AML-193 (cell line): ENCODE data around the gene DCTPP1.
A peak's percentile ranks its signal among the peaks of the same experiment; 100 is the strongest.
"Not testable (repeated sequence)": the region's sequence is repeated elsewhere in the genome, so short reads cannot be mapped to it uniquely, and the experiment has no call there.

Experiments used
- DNase-seq, 2 experiments: peaks; one replicate each; lab custom pipeline; 2025; lab: John Stamatoyannopoulos, UW

DCTPP1 gene

DNA sequence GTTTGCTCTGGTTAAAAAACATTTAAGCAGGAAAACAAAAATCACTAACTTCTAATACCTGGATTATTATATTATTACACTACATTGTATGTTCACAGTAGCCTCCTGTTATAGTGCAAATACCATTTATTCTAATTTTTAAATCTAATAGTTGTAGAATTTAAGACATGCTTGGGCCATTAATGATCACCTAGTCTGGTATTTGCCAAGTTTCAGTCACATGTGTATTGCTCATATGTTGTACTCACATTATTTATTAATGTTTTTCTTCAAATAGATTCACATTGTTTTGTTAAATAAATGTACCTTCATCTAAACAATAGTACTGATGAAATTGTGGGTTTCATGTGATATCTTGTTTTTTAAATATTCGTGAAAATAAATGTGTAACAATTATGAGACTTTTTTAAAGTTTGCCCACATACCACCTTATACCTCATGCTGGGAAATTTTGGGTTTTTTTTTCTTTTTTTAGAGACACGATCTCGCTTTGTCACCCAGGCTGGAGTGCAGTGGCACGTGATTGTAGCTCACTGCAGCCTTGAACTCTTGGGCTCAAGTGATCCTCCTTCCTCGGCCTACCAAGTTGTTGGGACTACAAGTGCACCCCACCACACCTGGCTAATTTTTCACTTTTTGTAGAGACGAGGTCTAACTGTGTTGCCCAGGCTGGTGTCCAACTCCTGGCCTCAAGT is 16.6 kb downstream of the DCTPP1 start:
- no peak for DNase-seq

DNA sequence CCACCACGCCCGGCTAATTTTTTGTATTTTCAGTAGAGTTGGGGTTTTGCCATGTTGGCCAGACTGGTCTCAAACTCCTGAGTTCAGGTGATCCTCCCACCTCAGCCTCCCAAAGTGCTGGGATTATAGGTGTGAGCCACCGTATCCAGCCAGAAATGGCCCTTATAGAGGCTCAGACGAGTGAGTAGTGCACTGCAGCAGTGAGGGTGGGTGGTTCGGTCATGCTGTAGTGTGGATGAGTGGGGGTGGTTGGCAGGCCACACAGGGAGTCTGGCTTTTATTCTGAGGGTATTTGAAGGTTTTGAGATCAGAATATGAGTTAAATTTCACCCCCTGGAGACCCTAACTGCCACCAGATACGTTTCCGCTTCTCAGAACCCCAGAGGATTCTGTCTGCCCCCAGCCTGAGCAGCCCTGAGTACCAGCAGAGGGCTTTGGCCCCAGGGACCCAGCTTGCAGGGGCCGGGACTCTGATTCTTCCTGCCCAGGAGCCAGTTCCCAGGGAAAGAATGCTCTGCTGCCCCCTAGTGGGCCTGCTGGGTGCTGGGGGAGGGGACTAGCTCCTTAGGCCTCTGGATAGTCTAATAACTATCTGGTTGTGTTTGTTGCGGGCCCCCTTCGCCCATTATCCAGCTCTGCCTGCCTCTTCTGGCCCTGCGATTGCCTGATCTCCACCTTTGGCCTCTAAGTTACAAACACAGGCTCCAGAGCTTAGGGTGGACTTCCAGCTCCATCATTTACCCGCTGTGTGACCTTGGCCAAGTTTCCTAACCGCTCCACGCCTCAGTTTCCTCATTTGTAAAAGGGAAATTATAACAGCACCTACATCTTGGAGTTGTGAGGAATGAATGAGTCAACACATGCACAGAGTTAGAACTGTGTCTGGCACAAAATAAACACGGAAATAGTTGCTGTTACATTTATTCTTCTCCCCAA is 20.4 kb downstream of the DCTPP1 start:
- peak; percentile 81 to 82 for DNase-seq

DNA sequence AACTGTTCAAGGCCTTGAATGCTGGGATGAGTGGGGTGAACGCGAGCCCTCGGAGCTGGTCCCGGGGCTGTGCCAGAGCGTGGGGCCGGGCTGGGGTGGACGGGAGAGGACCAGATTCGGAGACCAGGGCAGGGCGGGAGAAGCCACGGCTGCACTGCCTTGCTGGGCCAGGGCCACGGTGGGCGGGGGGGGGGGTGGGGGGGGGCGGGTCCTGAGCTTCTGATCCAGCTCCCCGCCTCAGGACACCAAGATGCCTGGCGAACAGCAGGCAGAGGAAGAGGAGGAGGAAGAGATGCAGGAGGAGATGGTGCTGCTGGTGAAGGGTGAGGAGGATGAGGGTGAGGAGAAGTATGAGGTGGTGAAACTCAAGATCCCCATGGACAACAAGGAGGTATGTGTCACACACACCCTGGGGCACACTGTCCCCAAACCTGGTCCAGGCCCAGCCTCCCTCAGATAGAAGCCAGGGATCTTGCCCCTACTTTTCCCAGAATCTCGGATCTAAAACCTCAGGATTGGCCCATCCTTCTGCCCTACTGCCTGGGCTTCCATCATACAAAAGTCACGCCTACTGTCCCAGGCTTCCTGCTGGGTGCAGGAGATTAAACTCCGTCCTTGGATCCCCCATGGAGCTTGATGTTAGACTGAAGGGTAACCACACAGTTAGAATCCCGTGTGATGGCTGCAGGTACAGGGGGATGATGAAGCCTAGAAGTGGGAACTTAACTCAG is 21.9 kb downstream of the DCTPP1 start:
- DNase-seq: no peak

DNA sequence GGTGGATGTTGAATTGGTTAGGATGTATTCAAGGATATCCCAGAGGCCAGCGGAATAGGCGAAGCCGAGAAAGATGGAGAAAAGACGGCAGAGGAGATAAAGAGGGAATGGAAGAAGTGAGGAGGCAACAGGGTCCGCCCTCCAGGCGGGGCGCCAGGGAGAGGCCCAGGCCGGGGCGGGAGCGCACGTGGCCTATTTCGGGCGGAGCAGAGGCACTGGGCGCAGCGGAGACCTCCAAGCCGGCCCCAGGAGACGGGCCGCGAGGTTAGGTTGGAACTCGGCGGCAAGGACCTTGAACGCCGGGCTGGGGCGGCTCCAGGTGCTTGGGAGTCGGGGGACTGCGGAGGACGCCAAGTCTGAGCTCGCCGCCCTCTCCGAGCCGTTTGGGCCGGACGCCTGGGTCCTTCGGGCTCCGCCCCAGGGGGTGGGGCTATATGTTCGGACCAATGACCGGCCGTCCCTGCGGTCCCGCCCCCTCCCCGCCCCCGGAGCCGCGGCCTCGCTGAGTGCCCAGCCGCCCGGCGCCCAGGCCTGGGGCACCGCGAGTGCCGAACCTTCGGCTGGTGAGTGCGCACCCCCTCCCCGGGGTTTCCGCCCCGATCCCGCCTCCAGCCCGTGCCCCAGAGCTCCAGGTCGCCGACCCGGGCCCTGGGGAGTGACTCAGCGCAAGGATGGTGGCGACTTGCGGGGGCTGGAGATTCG is 22.6 kb downstream of the DCTPP1 start, which contains the start of gene ZNF771:
TSS of gene ZNF771 (plus strand) at position 505 of the 702 bp plus-strand sequence. CDS start 448 bp downstream, outside the sequence.
- peak; percentile 72 to 75 for DNase-seq

DNA sequence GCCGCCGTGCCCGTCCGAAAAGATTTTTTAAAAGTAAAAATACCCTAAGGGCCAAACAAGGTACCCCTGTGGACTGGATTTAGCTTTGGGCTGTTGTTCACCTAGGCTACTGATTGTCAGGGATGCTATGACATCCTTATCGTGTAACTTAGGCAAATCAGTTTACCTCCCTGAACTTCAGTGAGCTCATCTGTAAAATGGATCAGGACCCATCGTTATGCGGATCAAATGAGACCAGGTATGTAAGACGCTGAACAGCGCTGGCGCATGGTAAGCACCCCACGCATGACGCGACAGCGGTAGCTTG is 23.1 kb downstream of the DCTPP1 start:
- DNase-seq: no peak

DNA sequence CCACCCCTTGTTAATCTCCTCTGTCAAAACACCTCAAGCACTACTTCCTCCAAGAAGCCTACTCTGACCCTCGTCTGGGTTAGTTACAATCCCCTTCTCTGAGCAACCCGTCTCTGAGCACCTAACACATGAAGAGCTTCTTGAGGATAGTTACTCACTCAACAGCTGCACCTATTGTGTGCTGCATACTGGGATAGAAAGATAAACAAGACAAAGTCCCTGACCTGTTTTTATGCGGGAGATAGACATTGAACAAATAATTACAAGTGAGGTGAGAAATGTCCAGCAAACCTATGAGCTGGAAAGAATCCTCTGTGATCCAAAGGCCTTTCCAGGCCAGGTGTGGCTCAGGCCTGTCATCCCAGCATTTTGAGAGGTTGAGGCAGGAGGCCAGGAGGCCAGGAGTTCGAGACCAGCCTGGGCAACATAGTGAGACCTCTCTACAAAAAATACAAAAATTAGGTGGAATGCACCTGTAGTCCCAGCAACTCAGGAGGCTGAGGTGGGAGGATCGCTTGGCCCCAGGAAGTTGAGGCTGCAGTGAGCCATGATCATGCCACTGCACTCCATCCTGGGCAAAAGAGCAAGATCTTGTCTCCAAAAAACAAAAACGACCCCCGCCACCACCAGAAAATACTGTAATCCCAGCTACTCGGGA is 27.9 kb downstream of the DCTPP1 start:
- DNase-seq: no peak

DNA sequence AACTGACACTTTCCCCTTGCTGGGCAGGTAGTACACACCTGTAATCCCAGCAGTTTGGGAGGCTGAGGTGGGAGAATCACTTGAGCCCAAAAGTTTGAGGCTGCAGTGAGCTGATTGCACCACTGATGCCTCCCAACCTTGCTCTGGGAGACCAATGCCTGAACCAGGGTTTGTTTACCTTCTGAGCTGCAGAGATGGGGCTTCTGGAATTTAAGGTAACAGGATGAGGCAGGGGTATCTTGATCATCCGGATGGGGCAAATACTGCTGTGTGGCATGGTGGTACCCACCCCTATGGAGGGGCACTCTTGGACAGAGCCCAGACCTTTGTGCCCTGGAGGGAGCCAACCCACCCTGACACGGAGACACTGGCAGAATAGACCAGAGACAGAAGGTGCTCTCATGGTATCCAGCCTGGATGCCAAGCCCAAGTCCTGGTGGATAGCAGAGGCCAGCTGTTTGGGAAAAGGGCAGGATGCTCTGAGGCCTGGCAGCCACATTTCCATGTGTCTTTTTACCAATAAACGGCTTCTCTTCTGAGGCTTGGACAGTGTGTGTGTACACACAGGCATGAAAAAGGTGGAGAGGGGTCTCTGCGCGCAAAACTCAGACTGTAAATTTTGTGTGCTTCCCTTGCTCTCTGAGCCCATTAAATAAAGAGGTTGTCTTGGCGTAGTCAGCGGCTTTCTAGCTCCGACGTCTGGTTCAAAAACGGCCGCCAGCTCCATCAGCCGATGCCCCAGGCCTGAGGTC is 30.2 kb downstream of the DCTPP1 start:
- no peak for DNase-seq

DNA sequence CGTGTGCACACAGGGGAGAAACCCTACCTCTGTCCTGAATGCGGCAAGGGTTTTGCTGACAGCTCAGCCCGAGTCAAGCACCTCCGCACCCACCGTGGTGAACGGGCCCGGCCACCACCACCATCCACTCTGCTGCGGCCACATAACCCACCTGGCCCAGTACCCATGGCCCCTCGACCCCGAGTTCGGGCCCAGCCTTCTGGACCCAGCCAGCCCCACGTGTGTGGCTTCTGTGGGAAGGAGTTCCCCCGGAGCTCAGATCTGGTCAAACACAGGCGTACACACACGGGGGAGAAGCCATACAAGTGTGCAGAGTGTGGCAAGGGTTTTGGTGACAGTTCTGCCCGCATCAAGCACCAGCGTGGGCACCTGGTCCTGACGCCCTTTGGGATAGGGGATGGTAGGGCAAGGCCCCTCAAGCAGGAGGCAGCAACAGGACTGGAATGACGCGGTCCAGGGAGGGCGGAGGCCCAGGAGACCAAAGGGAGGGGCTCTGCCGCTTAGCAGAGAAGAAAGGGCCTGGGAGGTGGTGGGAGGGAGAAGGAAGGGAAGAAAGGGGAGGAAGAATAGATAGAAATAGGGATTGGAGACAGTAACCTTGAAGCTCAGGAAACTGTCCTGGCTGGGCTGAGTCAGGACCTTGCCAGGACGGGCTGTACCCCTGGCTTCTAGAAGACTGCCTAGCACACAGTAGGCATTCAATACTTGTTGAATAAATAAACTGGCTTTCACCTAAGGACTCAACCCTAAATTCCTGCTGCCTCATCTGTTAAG is 31.0 kb downstream of the DCTPP1 start:
- DNase-seq: no peak

DNA sequence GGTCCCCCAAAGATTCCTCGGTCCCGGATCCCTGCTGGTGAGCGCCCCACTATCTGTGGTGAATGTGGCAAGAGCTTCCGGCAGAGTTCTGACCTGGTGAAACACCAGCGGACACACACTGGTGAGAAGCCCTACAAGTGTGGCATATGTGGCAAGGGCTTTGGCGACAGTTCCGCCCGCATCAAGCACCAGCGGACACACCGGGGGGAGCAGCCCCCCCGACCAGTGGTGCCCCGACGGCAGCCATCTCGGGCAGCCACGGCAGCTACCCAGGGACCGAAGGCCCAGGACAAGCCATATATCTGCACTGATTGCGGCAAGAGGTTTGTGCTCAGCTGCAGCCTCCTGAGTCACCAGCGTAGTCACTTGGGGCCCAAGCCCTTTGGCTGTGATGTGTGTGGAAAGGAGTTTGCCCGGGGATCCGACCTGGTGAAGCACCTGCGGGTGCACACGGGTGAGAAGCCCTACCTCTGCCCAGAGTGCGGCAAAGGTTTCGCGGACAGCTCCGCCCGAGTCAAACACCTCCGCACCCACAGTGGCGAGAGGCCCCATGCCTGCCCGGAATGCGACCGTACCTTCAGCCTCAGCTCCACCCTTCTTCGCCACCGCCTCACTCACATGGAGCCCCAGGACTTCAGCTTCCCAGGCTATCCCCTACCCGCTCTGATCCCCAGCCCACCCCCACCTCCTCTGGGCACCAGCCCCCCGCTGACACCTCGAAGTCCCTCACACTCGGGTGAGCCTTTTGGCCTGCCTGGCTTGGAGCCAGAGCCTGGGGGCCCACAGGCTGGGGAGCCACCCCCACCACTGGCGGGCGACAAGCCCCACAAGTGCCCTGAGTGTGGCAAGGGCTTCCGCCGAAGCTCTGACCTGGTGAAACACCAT is 31.8 kb downstream of the DCTPP1 start:
- DNase-seq: no peak

DNA sequence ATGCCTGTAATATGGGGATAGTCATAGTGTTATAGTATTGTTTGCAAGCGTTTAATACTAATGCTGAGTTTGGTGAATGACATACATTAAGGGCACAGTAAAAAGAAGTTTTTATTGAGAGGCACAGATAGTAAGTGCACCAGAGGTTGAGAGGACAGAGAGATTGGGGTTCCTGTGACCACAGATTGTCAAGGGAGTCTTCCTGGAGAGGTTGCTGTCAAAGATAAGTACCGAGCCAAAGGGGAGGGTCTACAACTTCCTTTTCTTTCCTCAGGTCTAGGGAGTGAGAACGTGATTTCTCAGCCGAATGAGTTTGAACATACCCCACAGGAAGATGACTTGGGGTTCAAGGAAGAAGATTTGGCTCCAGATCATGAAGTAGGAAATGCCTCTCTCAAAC is 32.8 kb downstream of the DCTPP1 start:
- no peak for DNase-seq

DNA sequence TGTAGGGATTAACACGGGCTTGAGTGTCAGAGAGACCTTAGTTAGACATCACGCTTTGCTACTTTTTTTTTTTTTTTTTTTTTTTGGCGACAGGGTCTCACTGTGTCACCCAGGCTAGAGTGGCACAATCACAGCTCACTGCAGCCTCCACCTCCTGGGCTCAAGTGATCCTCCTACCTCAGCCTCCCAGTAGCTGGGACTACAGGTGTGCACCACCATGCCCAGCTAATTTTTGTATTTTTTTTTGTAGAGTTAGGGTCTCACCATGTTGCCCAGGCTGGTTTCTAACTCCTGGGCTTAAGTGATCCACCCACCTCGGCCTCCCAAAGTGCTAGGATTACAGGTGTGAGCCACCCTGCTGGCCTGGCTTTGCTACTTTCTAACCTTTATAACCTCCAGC is 33.2 kb downstream of the DCTPP1 start:
- not testable (repeated sequence) for DNase-seq

DNA sequence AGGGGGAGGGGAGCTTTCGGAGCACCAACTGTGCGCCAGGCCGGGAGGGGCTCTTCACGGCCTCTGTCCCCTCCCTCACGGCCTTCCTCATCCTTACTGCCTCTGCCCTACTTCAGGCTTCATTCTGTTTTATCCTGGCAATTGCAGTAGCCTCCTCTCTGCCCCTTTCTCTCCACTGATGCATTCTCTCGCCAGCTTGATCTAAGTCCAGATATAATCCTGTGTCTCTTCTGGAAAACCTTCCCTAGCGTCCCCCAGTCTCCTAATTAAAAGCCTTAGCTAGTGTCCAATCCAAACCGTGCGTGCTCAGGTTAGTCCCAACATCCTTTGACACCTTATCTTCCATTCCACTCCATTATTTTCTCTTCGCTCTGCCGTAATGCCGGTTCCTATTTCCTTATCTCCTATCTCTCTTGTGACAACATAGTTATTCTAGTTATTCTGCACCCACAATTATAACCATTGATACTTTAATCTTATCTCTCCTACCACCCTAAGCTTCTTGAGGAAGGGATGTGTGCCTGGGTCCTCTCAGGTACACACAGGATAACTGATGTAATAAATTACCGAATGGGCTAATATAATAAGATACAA is 33.7 kb downstream of the DCTPP1 start:
- DNase-seq: no peak

DNA sequence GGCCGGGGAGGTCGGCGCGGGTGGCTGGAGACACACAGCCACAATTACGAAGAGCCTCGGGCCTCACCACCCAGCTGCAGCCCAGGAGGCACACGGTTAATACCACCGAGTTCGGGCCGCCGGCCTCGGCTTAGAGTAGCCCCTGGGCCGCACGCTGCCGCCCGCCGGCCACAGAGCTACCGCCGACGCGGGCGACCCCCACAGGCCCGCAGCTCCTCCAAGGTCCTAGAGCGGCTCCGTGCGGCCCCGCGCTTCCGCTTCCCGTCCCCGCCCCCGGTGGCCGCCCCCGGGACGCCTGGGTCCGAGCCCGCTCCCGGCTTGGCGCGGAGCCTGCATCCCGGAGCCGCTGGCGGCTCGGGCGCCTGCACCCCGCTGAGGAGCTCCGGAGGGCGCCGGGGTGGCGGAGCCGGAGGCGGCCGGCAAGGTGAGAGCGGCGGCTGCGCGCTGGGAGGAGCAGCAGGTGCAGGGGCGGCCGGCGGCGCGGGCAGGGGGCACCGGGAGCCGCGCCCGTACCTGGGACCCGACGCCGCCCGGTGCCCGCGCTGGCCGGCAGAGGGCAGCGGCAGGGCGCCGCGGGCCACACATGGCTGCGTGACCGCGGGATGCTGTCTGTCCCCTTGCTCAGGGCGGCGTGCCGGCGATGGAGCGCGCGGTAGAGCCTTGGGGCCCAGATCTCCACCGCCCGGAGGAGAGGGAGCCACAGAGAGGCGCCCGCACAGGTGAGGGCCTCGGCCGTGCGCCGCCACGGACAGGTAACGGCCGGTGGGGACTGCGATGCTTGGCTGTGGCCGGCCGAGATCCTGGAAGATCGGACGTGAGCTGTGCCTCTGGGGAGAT is 34.5 kb downstream of the DCTPP1 start, which contains the start of gene ZNF48:
TSS of gene ZNF48 (plus strand) at position 266 of the 837 bp plus-strand sequence. CDS start at position 641, 375 bp downstream.
- peak; percentile 51 to 65 for DNase-seq

DNA sequence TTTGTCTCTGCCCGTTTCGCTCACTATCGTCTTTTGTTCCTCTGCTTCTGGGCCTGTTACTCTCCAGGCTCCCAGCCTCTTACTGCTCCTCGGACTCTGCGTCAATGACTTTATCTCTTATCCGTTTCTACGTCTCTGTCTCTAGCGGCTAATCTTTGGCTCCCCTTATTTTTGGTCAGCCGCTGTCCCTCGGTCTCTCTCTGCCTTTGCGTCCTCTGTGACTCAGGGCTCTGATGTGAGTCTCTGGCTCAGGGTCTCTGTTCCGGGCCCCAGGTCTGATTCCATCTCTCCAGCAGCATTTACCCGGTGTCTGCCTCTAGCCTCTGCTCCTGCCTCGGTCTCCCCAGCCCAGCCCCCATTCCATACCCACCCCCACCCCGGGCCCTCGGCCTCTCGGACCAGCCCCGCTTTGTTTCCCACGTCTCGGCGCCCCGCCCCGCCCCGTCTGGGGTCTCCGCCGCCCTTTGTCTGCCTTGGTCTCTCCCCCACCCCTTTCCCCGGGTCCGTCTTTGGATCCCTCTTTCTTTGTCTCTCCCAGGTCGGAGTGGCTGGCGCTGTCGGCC is 35.2 kb downstream of the DCTPP1 start:
- no peak for DNase-seq

DNA sequence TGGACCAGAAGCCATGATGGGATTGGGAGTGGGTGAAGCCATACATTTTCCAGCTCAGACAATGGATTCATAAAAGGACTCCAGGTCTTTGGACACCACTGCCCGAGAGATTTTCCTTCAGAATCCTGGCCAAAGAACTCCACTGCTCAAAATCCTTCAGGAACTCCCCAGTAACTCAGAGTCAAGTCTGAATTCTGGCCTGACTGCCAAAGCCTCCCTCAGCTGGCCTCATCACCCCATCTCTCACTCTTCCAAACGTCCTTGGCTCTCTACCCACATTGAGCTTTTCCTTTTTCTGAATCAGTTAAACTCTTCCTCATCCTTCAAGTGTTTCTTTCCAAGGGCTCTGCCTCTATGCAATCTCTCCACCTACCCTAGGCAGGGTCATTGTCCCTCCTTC is 46.3 kb downstream of the DCTPP1 start:
- DNase-seq: no peak

DNA sequence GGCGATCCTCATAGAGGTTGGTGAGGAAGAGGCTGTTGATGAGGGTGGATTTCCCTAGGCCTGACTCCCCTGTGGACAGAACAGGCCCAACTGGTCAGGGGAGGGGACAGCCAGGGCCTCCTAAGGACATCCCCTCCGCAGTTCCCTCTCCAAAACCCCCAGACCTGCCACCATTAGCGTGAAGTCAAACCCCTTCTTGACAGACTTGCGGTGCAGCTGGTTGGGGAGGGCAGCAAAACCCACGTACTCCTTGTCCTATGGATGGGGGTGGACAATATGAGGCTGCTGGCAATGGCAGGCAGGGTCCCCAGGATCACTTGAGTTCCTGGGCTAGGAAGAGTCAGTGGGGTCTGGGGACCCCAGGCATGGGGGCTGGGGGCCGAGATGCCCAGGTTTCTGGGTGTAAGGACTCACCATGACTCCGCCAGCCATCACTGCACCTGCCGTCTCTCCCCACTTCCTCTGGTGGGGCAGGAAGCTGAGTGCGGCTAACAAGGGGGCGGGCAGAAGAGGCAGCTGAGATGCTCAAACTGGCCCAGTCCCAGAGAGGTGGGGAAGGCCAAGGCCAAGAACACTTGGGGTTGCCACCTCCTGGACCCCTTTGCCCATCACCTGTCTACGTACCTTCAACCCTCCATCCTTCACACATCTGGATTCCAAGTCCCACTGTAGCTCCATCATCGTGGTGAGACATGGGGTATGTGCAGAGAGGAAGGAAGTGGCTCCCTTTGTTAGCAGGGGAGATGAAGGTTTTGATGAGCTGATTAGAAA is 47.5 kb downstream of the DCTPP1 start, which contains the start of gene SEPTIN1:
TSS of gene SEPTIN1 (minus strand) at position 451 of the 771 bp plus-strand sequence. CDS start at position 432, 19 bp downstream.
- no peak for DNase-seq
